ENCODE data around the gene AGXT2. TPM values are rescaled to one million over a fixed set of nuclear protein-coding genes. Genes with fewer than 3 reads are reported as not detected.

The AGXT2 gene
- polyA plus RNA-seq: not detected

- H3K27ac ChIP-seq (ENCODE audit: low read depth, low read length): no peak within 1 kb of the TSS
- 72 to 82% (median 74%) methylated on average over 8 of the region's 8 CpGs for WGBS, 3 donors
Measured at GRCh38 chr5:35047785-35048404, at the start of gene AGXT2. AGXT2 (minus strand) TSS chr5:35047949; CDS start chr5:35047892, 57 bp downstream.

GRCh38 chr5:35096932-35097331, 49.2 kb upstream of the AGXT2 start:
- WGBS, 3 donors: 61 to 69% (median 66%) methylated on average over 1 of the region's 1 CpG
- no peak overlapping the region for H3K27ac ChIP-seq (ENCODE audit: low read depth, low read length)

- H3K27ac ChIP-seq (ENCODE audit: low read depth, low read length): no peak overlapping the region
- 34 to 44% (median 44%) methylated on average over 3 of the region's 3 CpGs for WGBS, 3 donors
Measured at GRCh38 chr5:35096216-35096615, 48.5 kb upstream of the AGXT2 start.

- WGBS, 3 donors: 63 to 87% (median 86%) methylated on average over 3 of the region's 3 CpGs
- H3K27ac ChIP-seq (ENCODE audit: low read depth, low read length): no peak overlapping the region
Measured at GRCh38 chr5:35095366-35095765, 47.6 kb upstream of the AGXT2 start.

- H3K27ac ChIP-seq (ENCODE audit: low read depth, low read length): no peak overlapping the region
- 50 to 84% (median 83%) methylated on average over 3 of the region's 3 CpGs for WGBS, 3 donors
Measured at GRCh38 chr5:35094948-35095347, 47.2 kb upstream of the AGXT2 start.

GRCh38 chr5:35092703-35093102, 45.0 kb upstream of the AGXT2 start:
- H3K27ac ChIP-seq (ENCODE audit: low read depth, low read length): no peak overlapping the region
- WGBS, 3 donors: 77 to 96% (median 85%) methylated on average over 2 of the region's 2 CpGs

GRCh38 chr5:35091704-35092103, 44.0 kb upstream of the AGXT2 start:
- H3K27ac ChIP-seq (ENCODE audit: low read depth, low read length): no peak overlapping the region
- WGBS, 3 donors: 68 to 89% (median 71%) methylated on average over 5 of the region's 5 CpGs

GRCh38 chr5:35089334-35090314, 41.9 kb upstream of the AGXT2 start:
- H3K27ac ChIP-seq (ENCODE audit: low read depth, low read length): no peak overlapping the region
- WGBS, 3 donors: 60 to 68% (median 62%) methylated on average over 7 of the region's 7 CpGs

GRCh38 chr5:35087991-35088390, 40.2 kb upstream of the AGXT2 start:
- 51 to 80% (median 55%) methylated on average over 3 of the region's 3 CpGs for WGBS, 3 donors
- H3K27ac ChIP-seq (ENCODE audit: low read depth, low read length): no peak overlapping the region

- 79 to 81% (median 80%) methylated on average over 3 of the region's 3 CpGs for WGBS, 3 donors
Measured at GRCh38 chr5:35083150-35083549, 35.4 kb upstream of the AGXT2 start.

GRCh38 chr5:35082530-35082929, 34.8 kb upstream of the AGXT2 start:
- H3K27ac ChIP-seq (ENCODE audit: low read depth, low read length): no peak overlapping the region

More at GRCh38 chr5:35083150-35083549, 35.4 kb upstream of the AGXT2 start:
- H3K27ac ChIP-seq (ENCODE audit: low read depth, low read length): no peak overlapping the region

GRCh38 chr5:35081134-35081533, 33.4 kb upstream of the AGXT2 start:
- WGBS, 3 donors: 81 to 86% (median 85%) methylated on average over 6 of the region's 6 CpGs
- H3K27ac ChIP-seq (ENCODE audit: low read depth, low read length): no peak overlapping the region

More at GRCh38 chr5:35082530-35082929, 34.8 kb upstream of the AGXT2 start:
- WGBS, 3 donors: 91 to 96% (median 95%) methylated on average over 3 of the region's 3 CpGs

GRCh38 chr5:35073160-35073559, 25.4 kb upstream of the AGXT2 start:
- 72 to 90% (median 79%) methylated on average over 4 of the region's 4 CpGs for WGBS, 3 donors
- no peak overlapping the region for H3K27ac ChIP-seq (ENCODE audit: low read depth, low read length)

- H3K27ac ChIP-seq (ENCODE audit: low read depth, low read length): no peak overlapping the region
- 83 to 94% (median 92%) methylated on average over 1 of the region's 1 CpG for WGBS, 3 donors
Measured at GRCh38 chr5:35069188-35069587, 21.4 kb upstream of the AGXT2 start.

GRCh38 chr5:35067985-35068384, 20.2 kb upstream of the AGXT2 start:
- no peak overlapping the region for H3K27ac ChIP-seq (ENCODE audit: low read depth, low read length)
- 78 to 95% (median 93%) methylated on average over 2 of the region's 2 CpGs for WGBS, 3 donors

GRCh38 chr5:35066260-35066795, 18.6 kb upstream of the AGXT2 start:
- WGBS, 3 donors: 88 to 91% (median 89%) methylated on average over 3 to 5 of the region's 5 CpGs
- H3K27ac ChIP-seq (ENCODE audit: low read depth, low read length): no peak overlapping the region

- no peak overlapping the region for H3K27ac ChIP-seq (ENCODE audit: low read depth, low read length)
- 60 to 79% (median 64%) methylated on average over 4 of the region's 4 CpGs for WGBS, 3 donors
Measured at GRCh38 chr5:35063414-35063813, 15.7 kb upstream of the AGXT2 start.

- no peak overlapping the region for H3K27ac ChIP-seq (ENCODE audit: low read depth, low read length)
- 63 to 92% (median 80%) methylated on average over 2 of the region's 2 CpGs for WGBS, 3 donors
Measured at GRCh38 chr5:35061211-35061770, 13.5 kb upstream of the AGXT2 start.

- H3K27ac ChIP-seq (ENCODE audit: low read depth, low read length): no peak overlapping the region
- 80 to 96% (median 84%) methylated on average over 2 of the region's 2 CpGs for WGBS, 3 donors
Measured at GRCh38 chr5:35060236-35060635, 12.5 kb upstream of the AGXT2 start.
